ENCODE data around the gene COX10.
A peak's percentile ranks its signal among the peaks of the same experiment; 100 is the strongest.

Gene COX10

GRCh38 chr17:14095631-14096030 is 26.3 kb downstream of the COX10 start:
- ChIA-PET POLR2A (ENCODE audit: low non-redundant PET) (no interaction called here), CTCF (no interaction called here)
- H3K27ac ChIP-seq = no peak overlapping the region
- no peak for DNase-seq (ENCODE audit: low spot score)
- no peak for TF ChIP-seq CTCF (conservative IDR thresholded peaks at IDR 0.05; ENCODE audit: low read depth)

- CTCF ChIA-PET = interaction anchor here (0.6 kb wide), 1 partner anchor 410 kb away, joined by 3 read pairs; no protein-coding TSS in a partner anchor
- H3K27ac ChIP-seq = no peak overlapping the region
- POLR2A ChIA-PET (ENCODE audit: low non-redundant PET) = no interaction called here
- TF ChIP-seq CTCF (conservative IDR thresholded peaks at IDR 0.05; ENCODE audit: low read depth) = no peak
- peak; percentile 9 for DNase-seq (ENCODE audit: low spot score)
These were observed 28.9 kb downstream of the COX10 start for GRCh38 chr17:14098246-14098645.

- CTCF ChIA-PET = interaction anchor here (0.7 kb wide), 1 partner anchor 44 kb away, joined by 3 read pairs; no protein-coding TSS in a partner anchor
- H3K27ac ChIP-seq = no peak overlapping the region
- no peak for DNase-seq (ENCODE audit: low spot score)
- TF ChIP-seq CTCF (conservative IDR thresholded peaks at IDR 0.05; ENCODE audit: low read depth) = no peak
- POLR2A ChIA-PET (ENCODE audit: low non-redundant PET) = no interaction called here
These were observed 32.7 kb downstream of the COX10 start for GRCh38 chr17:14101976-14102375.

GRCh38 chr17:14103836-14104235 is 34.5 kb downstream of the COX10 start:
- ChIA-PET POLR2A (ENCODE audit: low non-redundant PET) (no interaction called here), CTCF (no interaction called here)

GRCh38 chr17:14104734-14105133 is 35.4 kb downstream of the COX10 start:
- no peak overlapping the region for H3K27ac ChIP-seq
- ChIA-PET CTCF (no interaction called here), POLR2A (ENCODE audit: low non-redundant PET) (no interaction called here)
- no peak for TF ChIP-seq CTCF (conservative IDR thresholded peaks at IDR 0.05; ENCODE audit: low read depth)
- no peak for DNase-seq (ENCODE audit: low spot score)

More at GRCh38 chr17:14103836-14104235, 34.5 kb downstream of the COX10 start:
- DNase-seq (ENCODE audit: low spot score) = no peak
- no peak for TF ChIP-seq CTCF (conservative IDR thresholded peaks at IDR 0.05; ENCODE audit: low read depth)
- no peak overlapping the region for H3K27ac ChIP-seq

- H3K27ac ChIP-seq = no peak overlapping the region
- no peak for DNase-seq (ENCODE audit: low spot score)
- ChIA-PET CTCF (no interaction called here), POLR2A (ENCODE audit: low non-redundant PET) (no interaction called here)
- TF ChIP-seq CTCF (conservative IDR thresholded peaks at IDR 0.05; ENCODE audit: low read depth) = no peak
These were observed 38.6 kb downstream of the COX10 start for GRCh38 chr17:14107889-14108288.

GRCh38 chr17:14112407-14112806 is 43.1 kb downstream of the COX10 start:
- ChIA-PET CTCF (no interaction called here), POLR2A (ENCODE audit: low non-redundant PET) (no interaction called here)
- no peak for TF ChIP-seq CTCF (conservative IDR thresholded peaks at IDR 0.05; ENCODE audit: low read depth)
- no peak overlapping the region for H3K27ac ChIP-seq
- DNase-seq (ENCODE audit: low spot score) = no peak
